ENCODE data around the gene PXN.
"Not testable (repeated sequence)": the region's sequence is repeated elsewhere in the genome, so short reads cannot be mapped to it uniquely, and the experiment has no call there.

DNA sequence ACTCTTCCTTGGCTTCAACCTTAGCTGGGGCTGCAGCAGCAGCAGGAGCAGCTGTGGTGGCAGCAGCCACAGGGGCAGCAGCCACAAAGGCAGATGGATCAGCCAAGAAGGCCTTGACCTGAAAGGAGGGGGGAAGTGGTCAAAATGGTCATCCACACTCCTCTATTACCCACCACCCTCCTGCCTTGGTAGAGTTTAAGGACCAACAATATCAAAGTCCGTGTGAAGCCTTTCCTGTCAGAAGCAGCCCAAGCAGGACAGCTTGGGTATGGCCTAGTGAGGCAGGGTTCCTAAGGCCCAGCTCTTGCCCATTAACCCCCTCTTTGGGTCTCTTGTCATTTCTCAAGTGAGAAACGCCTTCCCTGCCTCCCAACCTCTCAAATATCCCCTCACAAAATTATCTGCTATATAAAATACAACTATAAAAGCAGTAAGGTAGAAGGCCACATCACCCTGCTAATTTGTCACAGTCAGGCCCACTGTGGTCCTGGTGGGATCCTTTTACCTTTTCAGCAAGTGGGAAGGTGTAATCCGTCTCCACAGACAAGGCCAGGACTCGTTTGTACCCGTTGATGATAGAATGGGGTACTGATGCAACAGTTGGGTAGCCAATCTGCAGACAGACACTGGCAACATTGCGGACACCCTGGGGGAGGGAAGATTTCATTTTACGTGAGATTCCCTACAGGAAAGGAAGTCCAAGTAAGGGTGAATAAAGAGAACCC is 68.6 kb downstream of the PXN start:
- TF ChIP-seq POLR2AphosphoS5 (IDR thresholded peaks at IDR 0.05; ENCODE audit: low read depth) = peak; percentile 47
- TF ChIP-seq, protein P1, sequence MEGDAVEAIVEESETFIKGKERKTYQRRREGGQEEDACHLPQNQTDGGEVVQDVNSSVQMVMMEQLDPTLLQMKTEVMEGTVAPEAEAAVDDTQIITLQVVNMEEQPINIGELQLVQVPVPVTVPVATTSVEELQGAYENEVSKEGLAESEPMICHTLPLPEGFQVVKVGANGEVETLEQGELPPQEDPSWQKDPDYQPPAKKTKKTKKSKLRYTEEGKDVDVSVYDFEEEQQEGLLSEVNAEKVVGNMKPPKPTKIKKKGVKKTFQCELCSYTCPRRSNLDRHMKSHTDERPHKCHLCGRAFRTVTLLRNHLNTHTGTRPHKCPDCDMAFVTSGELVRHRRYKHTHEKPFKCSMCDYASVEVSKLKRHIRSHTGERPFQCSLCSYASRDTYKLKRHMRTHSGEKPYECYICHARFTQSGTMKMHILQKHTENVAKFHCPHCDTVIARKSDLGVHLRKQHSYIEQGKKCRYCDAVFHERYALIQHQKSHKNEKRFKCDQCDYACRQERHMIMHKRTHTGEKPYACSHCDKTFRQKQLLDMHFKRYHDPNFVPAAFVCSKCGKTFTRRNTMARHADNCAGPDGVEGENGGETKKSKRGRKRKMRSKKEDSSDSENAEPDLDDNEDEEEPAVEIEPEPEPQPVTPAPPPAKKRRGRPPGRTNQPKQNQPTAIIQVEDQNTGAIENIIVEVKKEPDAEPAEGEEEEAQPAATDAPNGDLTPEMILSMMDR (IDR thresholded peaks at IDR 0.05; ENCODE audit: insufficient read depth, low read length) = not testable (repeated sequence)
- TF ChIP-seq REST (IDR thresholded peaks at IDR 0.05; ENCODE audit: insufficient replicate concordance, low read depth); GABPA (IDR thresholded peaks at IDR 0.05; ENCODE audit: low read depth): not testable (repeated sequence)
